SKM-1 treated with dmso at 0.1 percent for 144 hours (cell line): Measurements from ENCODE around the gene PTPN20.

Experiments used
- DNase-seq: peaks from one replicate; lab custom pipeline; 2025; ENCODE audit not compliant: unreplicated experiment; lab: John Stamatoyannopoulos, UW

Gene PTPN20

GRCh38 chr10:47047577-47048525 lies 136.6 kb downstream of the PTPN20 start:
- peak; percentile 73 for DNase-seq

GRCh38 chr10:47048526-47048905 lies 137.3 kb downstream of the PTPN20 start:
- DNase-seq = peak; percentile 21

- DNase-seq = no peak
Observed at GRCh38 chr10:47049056-47049851, 138.0 kb downstream of the PTPN20 start.

- no peak for DNase-seq
Observed at GRCh38 chr10:47049906-47050305, 138.7 kb downstream of the PTPN20 start.

GRCh38 chr10:47050618-47051455 lies 139.6 kb downstream of the PTPN20 start:
- no peak for DNase-seq

GRCh38 chr10:47051741-47052238 lies 140.6 kb downstream of the PTPN20 start:
- no peak for DNase-seq
